Osteocyte (in vitro differentiated cells): ENCODE measurements around the gene RANBP10. TPM values are rescaled to one million over a fixed set of nuclear protein-coding genes. Genes with fewer than 3 reads are reported as not detected.

Experiments
- DNase-seq: peaks from one replicate; pipeline ENCODE4 v3.0.0; 2021; ENCODE audit warnings: mixed read lengths; ENCODE audit not compliant: unreplicated experiment; ENCODE audit errors: extremely low spot score
- H3K27ac Mint-ChIP-seq: one replicate; pipeline ENCODE4 v1.8.0; 2021; ENCODE audit warnings: mild to moderate bottlenecking, mixed read lengths; ENCODE audit not compliant: unreplicated experiment
- H3K27me3 Mint-ChIP-seq: one replicate; pipeline ENCODE4 v1.8.0; 2021; ENCODE audit warnings: mixed read lengths; ENCODE audit not compliant: unreplicated experiment
- H3K36me3 Mint-ChIP-seq: one replicate; pipeline ENCODE4 v1.8.0; 2021; ENCODE audit warnings: mixed read lengths; ENCODE audit not compliant: unreplicated experiment
- H3K4me1 Mint-ChIP-seq: one replicate; pipeline ENCODE4 v1.8.0; 2021; ENCODE audit warnings: mixed read lengths; ENCODE audit not compliant: unreplicated experiment
- H3K4me3 Mint-ChIP-seq: one replicate; pipeline ENCODE4 v1.8.0; 2021; ENCODE audit warnings: mild to moderate bottlenecking, moderate library complexity, mixed read lengths; ENCODE audit not compliant: unreplicated experiment
- H3K9me3 Mint-ChIP-seq: one replicate; pipeline ENCODE4 v1.8.0; 2021; ENCODE audit warnings: mixed read lengths; ENCODE audit not compliant: unreplicated experiment
- total RNA-seq: library from RNA; stranded (reverse); gene quantifications from 2 replicates; pipeline ENCODE4 v1.2.1, GENCODE V29; 2021
- TF ChIP-seq, protein P1 (sequence below): fragments of 200-600 bp; sonication (generic); IDR thresholded peaks from 2 replicates; pipeline ENCODE4 v1.5.0; 2021; ENCODE audit warnings: antibody characterized with exemption, mild to moderate bottlenecking, moderate library complexity

RANBP10 gene
- total RNA-seq, 1 donor from 2014 or later = 18.9 TPM

DNA sequence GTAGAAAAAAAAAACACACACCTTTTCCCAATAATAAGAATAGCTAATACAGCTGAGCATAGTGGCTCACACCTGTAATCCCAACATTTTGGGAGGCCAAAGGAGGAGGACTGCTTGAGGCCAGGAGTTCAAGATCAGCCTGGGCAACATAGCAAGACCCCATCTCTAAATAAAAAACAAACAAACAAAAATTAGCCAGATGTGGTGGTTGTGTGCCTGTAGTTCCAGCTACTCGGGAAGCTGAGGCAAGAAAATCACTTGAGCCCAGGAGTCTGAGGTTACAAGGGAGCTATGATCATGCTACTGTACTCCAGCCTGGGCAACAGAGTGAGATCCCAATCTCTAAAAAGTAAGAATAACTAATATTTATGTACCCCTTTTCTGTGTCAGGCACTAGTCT is 44.4 kb downstream of the RANBP10 start:
- no peak overlapping the region for H3K4me3 Mint-ChIP-seq
- no peaks in the 10 kb centered on the region for H3K27me3 Mint-ChIP-seq
- no peaks in the 10 kb centered on the region for H3K9me3 Mint-ChIP-seq
- H3K27ac Mint-ChIP-seq = no peak overlapping the region
- H3K36me3 Mint-ChIP-seq = peaks cover 20% of the 10 kb centered on the region
- H3K4me1 Mint-ChIP-seq = no peaks in the 10 kb centered on the region
- DNase-seq = no peak
- TF ChIP-seq, protein P1, sequence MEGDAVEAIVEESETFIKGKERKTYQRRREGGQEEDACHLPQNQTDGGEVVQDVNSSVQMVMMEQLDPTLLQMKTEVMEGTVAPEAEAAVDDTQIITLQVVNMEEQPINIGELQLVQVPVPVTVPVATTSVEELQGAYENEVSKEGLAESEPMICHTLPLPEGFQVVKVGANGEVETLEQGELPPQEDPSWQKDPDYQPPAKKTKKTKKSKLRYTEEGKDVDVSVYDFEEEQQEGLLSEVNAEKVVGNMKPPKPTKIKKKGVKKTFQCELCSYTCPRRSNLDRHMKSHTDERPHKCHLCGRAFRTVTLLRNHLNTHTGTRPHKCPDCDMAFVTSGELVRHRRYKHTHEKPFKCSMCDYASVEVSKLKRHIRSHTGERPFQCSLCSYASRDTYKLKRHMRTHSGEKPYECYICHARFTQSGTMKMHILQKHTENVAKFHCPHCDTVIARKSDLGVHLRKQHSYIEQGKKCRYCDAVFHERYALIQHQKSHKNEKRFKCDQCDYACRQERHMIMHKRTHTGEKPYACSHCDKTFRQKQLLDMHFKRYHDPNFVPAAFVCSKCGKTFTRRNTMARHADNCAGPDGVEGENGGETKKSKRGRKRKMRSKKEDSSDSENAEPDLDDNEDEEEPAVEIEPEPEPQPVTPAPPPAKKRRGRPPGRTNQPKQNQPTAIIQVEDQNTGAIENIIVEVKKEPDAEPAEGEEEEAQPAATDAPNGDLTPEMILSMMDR = no peak

GRCh38 chr16:67760956-67761230 is 45.5 kb downstream of the RANBP10 start:
- no peaks in the 10 kb centered on the region for H3K27me3 Mint-ChIP-seq
- no peaks in the 10 kb centered on the region for H3K9me3 Mint-ChIP-seq
- peaks cover 12% of the 10 kb centered on the region for H3K36me3 Mint-ChIP-seq

GRCh38 chr16:67760206-67760955 is 46.0 kb downstream of the RANBP10 start:
- Mint-ChIP-seq H3K27ac (no peak overlapping the region), H3K4me3 (no peak overlapping the region), H3K36me3 (peaks cover 12% of the 10 kb centered on the region), H3K9me3 (no peaks in the 10 kb centered on the region), H3K4me1 (no peaks in the 10 kb centered on the region), H3K27me3 (no peaks in the 10 kb centered on the region)
- DNase-seq = no peak
- TF ChIP-seq, protein P1 = no peak

More at GRCh38 chr16:67760956-67761230, 45.5 kb downstream of the RANBP10 start:
- Mint-ChIP-seq H3K4me1 (no peaks in the 10 kb centered on the region), H3K27ac (no peak overlapping the region), H3K4me3 (no peak overlapping the region)
- TF ChIP-seq, protein P1 = no peak
- no peak for DNase-seq

DNA sequence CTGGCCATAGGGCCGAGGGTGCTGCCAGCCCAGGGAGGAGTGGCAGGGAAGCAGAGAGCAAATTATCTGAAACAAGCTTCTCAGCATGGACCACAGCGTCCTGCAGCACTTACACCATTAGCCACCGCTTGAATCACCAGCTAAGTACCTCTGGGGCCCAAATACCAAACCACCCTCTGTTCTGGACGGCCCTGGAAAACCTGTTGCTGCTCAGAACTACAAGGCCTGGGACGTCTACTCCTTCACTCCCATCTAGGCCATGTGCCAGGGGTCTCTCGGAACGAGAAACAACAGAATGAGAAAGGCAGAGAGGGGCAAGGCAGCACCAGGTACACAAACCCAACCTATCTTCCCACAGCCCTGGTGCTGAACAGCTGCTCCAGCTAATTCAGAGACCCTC is 47.4 kb downstream of the RANBP10 start:
- Mint-ChIP-seq H3K36me3 (peaks cover 12% of the 10 kb centered on the region), H3K27ac (no peak overlapping the region), H3K4me1 (no peaks in the 10 kb centered on the region), H3K4me3 (no peak overlapping the region), H3K9me3 (no peaks in the 10 kb centered on the region), H3K27me3 (no peaks in the 10 kb centered on the region)
- DNase-seq = no peak
- TF ChIP-seq, protein P1 = no peak

- no peak overlapping the region for H3K27ac Mint-ChIP-seq
- H3K4me3 Mint-ChIP-seq = no peak overlapping the region
- H3K36me3 Mint-ChIP-seq = peaks cover 15% of the 10 kb centered on the region
- no peaks in the 10 kb centered on the region for H3K27me3 Mint-ChIP-seq
- H3K9me3 Mint-ChIP-seq = no peaks in the 10 kb centered on the region
- TF ChIP-seq, protein P1 = no peak
- no peaks in the 10 kb centered on the region for H3K4me1 Mint-ChIP-seq
- no peak for DNase-seq
These were observed 48.4 kb downstream of the RANBP10 start for GRCh38 chr16:67758006-67758405.
